Measurements from ENCODE around the gene LRG1. TPM values are rescaled to one million over a fixed set of nuclear protein-coding genes. Genes with fewer than 3 reads are reported as not detected.

Gene LRG1
- total RNA-seq, 1 experiment from 2014 or later = 0.41 TPM

Other genes with a start within 250 kb of the LRG1 start
- gene TMIGD2, start 237.6 kb downstream of the LRG1 start, total RNA-seq (2014; rRNA removed; shearing (Covaris generic)) = not detected in 2 replicates
- gene FSD1, start 235.4 kb downstream of the LRG1 start, total RNA-seq (2014; rRNA removed; shearing (Covaris generic)) = 22.9 and 32.9 TPM in 2 replicates
- 26.0 and 29.8 TPM in 2 replicates for gene STAP2, start 201.2 kb downstream of the LRG1 start, total RNA-seq (2014; rRNA removed; shearing (Covaris generic))
- gene MPND, start 196.5 kb downstream of the LRG1 start, total RNA-seq (2014; rRNA removed; shearing (Covaris generic)) = 29.5 and 51.3 TPM in 2 replicates
- 95.8 and 109 TPM in 2 replicates for gene SH3GL1, start 139.5 kb downstream of the LRG1 start, total RNA-seq (2014; rRNA removed; shearing (Covaris generic))
- 39.4 and 46.0 TPM in 2 replicates for gene CHAF1A, start 137.4 kb downstream of the LRG1 start, total RNA-seq (2014; rRNA removed; shearing (Covaris generic))
- 59.6 and 72.8 TPM in 2 replicates for gene UBXN6, start 82.2 kb downstream of the LRG1 start, total RNA-seq (2014; rRNA removed; shearing (Covaris generic))
- gene HDGFL2, start 67.7 kb downstream of the LRG1 start, total RNA-seq (2014; rRNA removed; shearing (Covaris generic)) = 86.6 and 106 TPM in 2 replicates
- 0.18 and 0.34 TPM in 2 replicates for gene PLIN4, start 21.6 kb downstream of the LRG1 start, total RNA-seq (2014; rRNA removed; shearing (Covaris generic))
- gene PLIN5, start 4.8 kb downstream of the LRG1 start, total RNA-seq (2014; rRNA removed; shearing (Covaris generic)) = 3.5 TPM in 1 of 2 replicates, not detected in the other
- 147 and 162 TPM in 2 replicates for gene SEMA6B, start 19.6 kb upstream of the LRG1 start, total RNA-seq (2014; rRNA removed; shearing (Covaris generic))
- 5.7 and 6.6 TPM in 2 replicates for gene TNFAIP8L1, start 99.5 kb upstream of the LRG1 start, total RNA-seq (2014; rRNA removed; shearing (Covaris generic))
- 182 and 187 TPM in 2 replicates for gene MYDGF, start 130.3 kb upstream of the LRG1 start, total RNA-seq (2014; rRNA removed; shearing (Covaris generic))
- gene DPP9, start 183.8 kb upstream of the LRG1 start, total RNA-seq (2014; rRNA removed; shearing (Covaris generic)) = 20.4 and 22.5 TPM in 2 replicates